Measurements from ENCODE around the gene RBMS3.

DNA sequence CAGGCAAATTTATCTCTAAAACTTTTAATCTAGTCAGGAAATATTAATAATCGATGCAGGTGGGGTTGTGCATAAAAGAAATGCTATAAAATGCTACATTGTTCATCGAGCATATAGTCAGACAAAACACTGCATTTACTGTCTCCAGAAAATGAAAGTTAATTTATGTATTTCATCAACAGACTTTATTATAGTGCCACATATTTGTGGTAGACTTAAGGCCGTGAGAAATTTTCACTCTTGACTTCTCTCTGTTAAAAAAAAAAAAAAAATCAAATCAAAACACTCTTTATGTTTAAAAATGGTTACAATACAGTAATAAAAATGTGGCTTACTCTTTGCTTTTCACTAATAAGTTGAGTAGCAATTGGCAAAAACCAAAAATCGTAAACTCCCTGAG is 67.4 kb downstream of the RBMS3 start:
- no peak for TF ChIP-seq CTCF (IDR thresholded peaks at IDR 0.05)
- TF ChIP-seq POLR2A (IDR thresholded peaks at IDR 0.05): no peak
